Activated CD4-positive, alpha-beta T cell treated with anti-CD3 and anti-CD28 coated beads, Interleukin-2, amount 50 U/mL, for 16 hours (primary cell): ENCODE results near the gene ARHGAP9.
"Not testable (repeated sequence)": the region's sequence is repeated elsewhere in the genome, so short reads cannot be mapped to it uniquely, and the experiment has no call there.

Source experiments
- DNase-seq: peaks from one replicate; pipeline ENCODE4 v3.0.0-alpha.2; 2020

Gene ARHGAP9

DNA sequence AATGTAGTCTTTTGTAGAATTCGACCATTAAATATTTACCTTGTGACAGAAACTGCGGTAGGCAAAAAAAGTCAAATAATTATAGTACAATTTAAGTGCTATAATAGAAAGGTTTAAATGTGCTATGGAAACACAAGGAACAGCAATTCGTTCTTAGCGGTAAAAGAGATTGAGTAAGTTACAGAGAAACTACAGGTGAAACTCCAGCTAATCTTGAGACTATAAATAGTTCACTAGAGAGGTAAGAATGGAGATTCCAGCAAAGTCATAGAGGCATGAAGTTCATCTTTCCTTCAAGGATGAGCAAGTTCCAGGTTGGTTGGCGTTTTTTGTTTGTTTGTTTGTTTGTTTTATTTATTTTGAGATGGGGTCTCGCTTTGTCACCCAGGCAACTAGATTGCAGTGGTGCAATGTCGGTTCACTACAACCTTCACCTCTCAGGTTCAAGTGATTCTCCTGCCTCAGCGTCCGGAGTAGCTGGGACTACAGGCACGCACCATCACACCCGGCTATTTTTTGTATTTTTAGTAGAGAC, 47.9 kb downstream of the ARHGAP9 start:
- no peak for DNase-seq

GRCh38 chr12:57430931-57431566, 48.6 kb downstream of the ARHGAP9 start, which contains the start of gene R3HDM2:
Gene R3HDM2, minus strand, starts transcription at chr12:57431043. Its CDS starts 120,615 bp downstream, at chr12:57310428.
- DNase-seq = peak; percentile 97

DNA sequence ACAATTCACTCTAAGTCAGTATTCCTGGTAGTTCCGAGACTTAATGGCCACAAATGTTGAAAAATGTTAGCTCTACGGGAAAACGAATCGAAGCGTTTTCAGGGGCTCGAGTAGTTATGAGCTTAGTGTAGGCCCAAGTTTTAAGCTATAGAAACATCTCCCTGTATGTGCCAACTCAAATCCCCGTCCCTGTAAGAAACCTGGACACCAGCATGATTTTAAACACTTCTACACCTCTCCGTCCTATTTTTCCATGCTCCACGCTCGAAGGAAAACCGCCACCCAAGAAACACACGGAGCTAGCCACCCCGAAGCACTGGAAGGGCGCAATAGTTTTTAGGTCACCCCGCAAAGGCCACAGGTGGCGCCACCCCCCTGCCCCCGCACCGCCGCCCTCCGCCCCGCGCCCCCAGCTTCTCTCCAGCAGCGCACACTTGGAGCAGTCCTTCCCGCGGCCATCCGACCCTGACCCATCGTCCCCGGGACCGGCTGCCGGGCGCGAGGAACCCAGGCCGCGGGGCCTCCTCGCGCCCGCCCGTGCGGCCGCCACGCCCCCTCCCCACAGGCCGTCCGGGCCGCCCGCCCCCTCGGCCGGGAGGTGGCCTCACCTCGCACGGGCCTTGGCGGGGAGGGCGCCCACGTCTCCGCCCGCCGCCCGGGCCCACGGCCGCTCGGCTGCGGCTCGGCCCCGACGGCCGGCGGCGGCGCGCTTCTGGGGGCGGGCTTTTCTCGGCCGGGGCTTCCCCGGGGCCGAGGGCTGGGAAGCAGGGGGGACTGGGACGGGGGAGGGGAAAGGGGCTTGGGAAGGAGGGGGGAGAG, 49.3 kb downstream of the ARHGAP9 start:
- DNase-seq = no peak

DNA sequence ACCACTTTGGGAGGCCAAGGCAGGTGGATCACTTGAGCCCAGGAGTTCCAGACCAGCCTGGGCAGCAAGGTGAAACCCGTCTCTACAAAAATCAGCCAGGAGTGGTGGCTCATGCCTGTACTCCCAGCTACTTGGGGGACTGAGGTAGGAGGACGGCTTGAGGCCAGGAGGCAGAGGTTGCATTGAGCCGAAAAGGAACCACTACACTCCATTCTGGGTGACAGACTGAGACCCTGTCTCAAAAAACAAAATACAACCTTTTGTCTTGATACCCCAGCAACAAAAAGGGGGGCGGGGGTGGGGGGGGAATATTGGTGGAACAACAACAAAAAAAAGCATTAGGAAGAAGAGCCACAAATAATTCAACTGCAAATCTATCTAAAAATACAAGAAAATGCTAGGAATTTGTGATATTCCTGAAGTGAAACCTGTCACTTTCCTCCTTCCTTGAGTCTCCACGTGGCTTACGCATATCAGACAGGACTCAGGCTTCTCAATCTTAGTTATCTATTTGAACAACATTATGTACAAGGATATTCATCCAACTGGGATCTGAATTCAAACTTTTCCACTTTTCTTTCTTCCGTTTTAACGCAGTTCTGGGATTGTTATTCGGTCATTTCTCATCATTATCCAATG, 50.1 kb downstream of the ARHGAP9 start:
- no peak for DNase-seq

- DNase-seq = no peak
Measured at GRCh38 chr12:57428965-57429364, 50.7 kb downstream of the ARHGAP9 start.

DNA sequence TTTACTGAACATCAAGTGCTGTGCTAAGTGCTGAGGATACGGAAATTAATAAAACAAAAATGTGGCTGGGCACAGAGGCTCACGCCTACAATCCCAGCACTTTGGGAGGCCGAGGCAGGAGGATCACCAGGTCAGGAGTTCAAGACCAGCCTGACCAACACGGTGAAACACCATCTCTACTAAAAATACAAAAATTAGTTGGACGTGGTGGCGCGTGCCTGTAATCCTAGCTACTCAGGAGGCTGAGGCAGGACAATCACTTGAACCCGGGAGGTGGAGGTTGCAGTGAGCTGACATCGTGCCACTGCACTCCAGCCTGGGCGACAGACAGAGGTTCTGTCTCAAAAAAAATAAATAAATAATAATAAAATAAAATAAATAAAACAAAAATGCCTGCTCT, 52.7 kb downstream of the ARHGAP9 start:
- not testable (repeated sequence) for DNase-seq
